GM18909 (cell line): ENCODE measurements around the gene OXCT2.

Experiments used
- ATAC-seq: cut with Tn5 transposase; IDR thresholded peaks from one replicate; pipeline ENCODE4 v1.9.1; 2021; ENCODE audit warnings: mild to moderate bottlenecking; ENCODE audit not compliant: unreplicated experiment, poor library complexity

Gene OXCT2

DNA sequence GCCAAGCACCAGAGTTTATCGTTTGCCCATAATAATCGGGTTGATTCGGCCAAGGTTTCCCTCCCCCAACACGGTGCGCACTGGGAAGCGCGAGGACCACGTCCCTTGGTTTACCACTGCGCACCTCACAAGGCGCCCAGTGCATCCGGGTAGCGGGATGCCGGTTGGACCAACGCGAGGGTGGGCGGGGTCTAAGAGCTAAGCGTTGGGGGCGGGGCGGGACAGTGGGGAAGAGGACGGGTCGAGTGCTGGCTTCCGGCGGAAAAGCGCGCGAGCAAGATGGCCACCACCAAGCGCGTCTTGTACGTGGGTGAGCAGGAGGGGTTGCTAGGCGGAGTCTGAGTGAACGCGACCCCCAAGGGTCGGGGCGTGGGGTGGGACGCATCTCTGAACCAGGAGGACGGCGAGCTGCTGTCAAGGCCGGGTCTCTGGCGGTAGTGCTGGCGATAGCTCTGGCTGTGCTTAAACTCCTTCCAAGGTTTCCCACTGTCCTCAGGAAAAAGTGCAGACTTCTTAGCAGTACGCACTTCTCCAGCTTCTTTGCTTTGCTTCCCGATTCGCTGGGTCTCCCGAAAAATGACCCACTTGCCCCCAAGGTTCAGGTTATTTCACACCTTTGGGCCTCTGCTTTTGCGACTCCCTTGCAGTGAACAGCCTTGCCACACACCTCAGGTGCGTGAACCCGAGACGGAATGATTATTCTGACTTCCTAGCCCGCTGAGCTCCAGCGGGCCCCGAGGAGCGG is 32.4 kb downstream of the OXCT2 start, which contains the start of gene PPIE:
PPIE (plus strand) TSS at position 261 of the 745 bp plus-strand sequence; CDS start at position 280, 19 bp downstream.
- ATAC-seq = peak; percentile 85

DNA sequence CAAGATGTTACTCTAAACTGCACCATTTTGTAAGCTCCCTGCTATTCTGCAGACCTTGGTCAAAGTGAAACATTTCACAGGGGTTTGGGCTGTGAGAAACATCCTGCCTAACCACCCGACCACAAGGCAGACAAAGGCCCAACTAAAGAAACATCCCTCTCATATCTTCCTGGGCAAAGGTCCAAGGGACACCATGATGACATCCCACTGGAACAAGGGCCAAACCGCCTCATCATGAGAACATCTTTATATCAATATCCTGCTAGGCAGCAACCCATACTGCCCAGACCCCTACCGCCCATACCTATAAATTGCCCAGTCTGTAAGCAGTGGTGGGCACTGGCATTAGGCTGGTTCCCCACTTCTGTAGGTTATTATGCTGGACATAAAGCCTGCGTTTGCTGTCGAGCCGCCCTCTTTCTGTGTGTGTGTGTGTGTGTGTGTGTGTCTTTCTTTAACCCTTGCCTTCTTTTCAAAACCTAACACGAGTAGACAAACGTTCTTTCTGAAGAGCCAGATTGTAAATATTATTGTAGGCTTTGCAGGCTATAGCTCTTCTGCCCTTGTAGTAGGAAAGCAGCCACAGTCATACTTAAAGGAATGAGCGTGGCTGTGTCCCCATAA is 33.5 kb downstream of the OXCT2 start:
- no peak for ATAC-seq

DNA sequence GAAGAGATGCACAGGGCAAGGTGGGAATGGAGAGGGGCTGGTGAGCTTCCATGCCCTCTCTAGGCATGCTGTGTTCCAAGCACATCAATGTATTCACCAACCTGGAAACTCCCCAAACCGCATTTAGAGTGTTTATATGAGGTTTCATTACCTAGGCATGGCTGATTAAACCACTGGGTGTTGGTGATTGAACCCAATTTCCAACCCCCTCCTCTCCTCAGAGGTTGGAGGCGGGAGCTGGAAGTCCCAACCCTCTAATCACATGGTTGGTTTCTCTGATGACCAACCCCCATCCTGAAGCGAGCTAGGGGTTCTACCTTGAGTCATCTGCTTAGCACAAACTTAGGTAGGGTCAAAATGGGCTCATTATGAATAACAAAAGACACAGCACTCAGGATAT is 35.4 kb downstream of the OXCT2 start:
- no peak for ATAC-seq

DNA sequence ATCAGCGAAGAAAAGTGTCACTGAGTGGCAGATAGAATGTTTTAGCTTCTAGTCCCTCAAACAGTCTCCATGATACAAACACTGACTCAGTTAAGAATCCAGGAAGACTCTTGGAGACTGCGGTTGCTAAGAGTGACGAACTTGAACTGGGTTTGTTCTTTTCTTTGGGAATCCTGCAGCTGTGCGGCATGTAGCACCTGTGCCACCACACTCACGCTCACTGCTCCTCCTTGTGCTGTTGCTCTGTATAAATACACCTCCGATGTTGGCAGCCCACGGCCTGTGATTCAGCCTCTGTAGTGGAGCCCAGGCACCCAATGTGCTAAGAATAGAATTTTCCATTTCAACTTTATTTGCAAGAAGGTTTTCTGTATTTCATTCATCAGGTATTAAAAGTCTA is 38.0 kb downstream of the OXCT2 start:
- ATAC-seq = no peak

DNA sequence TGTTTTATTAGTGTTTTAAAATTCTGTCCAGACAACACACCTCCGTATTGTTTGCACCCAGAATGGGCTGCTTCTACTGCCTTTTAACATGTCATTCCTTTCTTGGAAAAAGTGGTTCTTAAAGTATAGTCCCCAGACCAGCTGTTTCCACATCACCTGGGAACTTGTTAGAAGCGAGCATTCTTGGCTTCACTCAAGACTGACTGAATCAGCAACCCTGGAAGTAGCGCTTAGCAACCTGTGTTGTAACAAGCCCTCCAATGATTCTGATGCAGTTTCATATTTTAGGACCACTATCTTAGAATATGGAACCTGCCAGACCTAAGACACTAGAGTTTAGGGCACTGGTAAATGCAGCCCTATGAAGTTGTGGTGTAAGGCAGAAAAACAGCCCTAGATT is 38.4 kb downstream of the OXCT2 start:
- no peak for ATAC-seq

DNA sequence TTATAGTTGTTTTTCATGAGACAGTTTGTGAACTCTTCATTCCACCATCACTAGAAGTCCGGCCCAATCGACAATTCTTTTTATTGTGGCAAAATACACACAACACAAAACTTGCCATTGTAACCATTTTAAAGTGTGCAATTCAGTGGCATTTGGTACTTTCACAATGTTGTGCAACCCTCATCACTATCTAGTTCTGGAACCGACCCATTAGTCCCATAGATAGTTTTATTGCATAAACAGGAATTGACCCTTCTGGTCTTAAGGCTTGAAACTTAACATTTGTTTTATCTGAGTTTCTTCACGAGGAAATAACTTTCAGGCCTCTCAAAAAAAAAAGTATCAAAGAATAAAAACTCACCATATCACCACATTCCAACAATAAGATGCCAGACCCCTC is 41.3 kb downstream of the OXCT2 start:
- ATAC-seq = no peak

DNA sequence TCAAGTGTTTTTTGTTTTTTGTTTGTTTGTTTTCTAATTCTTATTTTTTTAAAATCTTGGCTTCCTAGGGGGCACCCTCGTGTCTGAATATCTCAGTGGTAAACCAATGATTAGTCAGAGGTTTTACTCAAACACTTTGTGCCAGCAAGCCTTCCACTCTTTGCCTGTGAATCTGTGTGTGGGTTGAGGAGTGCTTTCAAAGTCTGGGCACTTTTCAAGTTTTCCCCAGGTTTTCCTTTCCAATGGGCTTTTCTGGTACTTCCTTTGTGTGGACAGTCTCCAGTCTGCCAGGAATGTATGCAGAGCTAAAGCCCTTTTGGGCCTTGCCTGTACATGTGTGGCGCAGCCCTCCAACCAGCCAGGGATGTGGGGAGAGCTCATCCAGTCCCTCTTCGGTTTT is 42.1 kb downstream of the OXCT2 start:
- ATAC-seq = no peak

DNA sequence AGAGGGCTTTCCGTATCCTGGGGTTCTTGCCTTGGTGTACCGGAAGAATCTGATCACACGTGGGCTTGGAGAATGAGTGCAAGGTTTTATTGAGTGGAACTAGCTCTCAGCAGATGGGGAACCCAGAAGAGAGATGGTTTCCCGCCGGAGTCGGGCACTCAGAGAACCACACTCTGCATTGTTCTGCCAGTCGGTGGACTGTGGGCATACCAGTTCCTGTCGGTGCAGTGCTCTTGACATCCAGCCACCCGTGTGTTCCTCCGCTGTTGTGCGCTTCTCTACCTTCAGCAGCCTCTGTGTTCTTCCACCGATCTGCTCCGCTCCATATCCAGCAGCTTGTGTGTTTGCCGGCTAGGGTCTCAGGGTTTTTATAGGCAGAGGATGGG is 43.2 kb downstream of the OXCT2 start:
- ATAC-seq = no peak

DNA sequence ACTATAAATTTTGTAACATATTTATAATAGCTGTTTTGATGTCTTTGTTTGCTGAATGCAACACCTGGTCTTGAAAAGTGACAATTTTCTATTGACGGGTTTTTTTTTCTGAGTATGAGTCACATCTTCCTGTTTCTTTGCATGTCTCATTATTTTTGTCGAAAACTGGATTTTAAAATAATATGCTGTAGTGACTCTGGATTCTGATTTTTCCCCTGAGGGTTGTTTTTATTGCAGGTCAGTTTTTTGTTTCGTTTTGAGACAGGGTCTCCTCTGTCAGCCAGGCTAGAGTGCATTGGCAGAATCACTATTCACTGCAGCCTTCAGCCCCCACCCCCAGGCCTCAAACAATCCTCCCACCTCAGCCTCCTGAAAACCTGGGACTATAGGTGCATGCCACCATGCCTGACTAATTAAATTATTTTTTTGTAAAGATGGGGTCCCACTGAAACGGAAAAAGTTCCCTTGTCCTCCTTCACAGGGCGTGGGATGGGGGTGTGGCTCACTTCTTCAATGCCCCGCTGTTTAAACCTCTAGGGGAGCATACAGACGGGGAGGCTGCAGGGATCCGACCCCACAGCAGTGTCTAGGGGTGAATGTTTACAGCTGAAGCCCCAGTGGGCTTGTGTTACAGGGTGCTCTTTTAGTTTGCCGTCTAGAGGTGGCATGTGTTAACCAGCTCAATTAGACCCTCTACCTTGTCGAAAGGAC is 43.8 kb downstream of the OXCT2 start:
- ATAC-seq = no peak

DNA sequence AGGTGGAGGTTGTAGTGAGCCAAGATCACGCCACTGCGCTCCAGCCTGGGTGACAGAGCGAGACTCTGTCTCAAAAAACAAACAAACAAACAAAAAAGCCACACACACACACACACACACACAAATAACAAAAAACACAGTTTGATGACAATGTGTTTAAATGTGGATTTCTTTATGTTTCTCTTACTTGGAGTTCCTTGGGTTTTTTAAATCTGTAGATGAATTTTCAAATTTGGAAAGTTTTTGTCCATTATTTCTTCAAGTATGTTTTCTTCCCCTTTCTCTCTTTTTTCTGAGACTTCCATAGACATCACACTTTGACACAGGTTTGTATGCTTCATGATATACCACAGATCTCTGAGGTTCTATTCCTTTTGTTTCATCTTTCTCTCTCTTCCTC is 44.5 kb downstream of the OXCT2 start:
- ATAC-seq = no peak

DNA sequence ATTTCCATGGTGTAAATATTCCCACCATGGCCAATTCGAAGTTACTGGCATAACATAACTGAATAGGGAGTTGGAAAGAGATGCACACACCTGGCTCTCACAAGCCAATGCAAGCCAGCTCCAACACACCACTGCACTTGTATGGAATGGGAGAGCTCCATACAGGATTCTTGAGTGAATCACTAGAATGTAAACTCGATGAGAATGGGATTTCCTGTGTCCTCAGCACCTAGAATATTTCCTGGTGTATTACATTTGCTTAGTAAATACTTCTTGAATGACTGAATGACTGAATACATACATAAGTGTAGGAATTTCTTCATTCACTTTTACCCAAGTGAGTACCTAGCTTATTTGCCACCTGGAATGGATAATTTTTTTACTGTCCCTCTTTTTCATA is 48.7 kb downstream of the OXCT2 start:
- ATAC-seq = no peak

DNA sequence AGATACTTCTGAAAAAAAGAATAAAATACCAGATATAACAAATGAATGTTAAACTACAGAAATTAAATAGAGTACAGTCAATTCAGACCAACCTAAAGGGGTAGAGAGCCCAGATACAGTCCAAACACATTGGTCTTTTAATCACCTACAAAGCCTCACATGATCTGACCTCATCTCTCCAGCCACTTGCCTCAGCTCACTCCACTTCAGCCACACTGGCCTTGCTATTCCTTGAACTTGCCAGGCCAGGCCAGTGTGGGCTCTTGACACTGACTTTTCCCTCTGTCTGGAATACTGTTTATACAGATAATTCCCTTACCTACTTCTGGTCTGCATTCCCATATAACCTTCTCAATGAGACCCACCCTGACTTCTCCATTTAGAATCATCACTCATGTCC is 49.5 kb downstream of the OXCT2 start:
- no peak for ATAC-seq

DNA sequence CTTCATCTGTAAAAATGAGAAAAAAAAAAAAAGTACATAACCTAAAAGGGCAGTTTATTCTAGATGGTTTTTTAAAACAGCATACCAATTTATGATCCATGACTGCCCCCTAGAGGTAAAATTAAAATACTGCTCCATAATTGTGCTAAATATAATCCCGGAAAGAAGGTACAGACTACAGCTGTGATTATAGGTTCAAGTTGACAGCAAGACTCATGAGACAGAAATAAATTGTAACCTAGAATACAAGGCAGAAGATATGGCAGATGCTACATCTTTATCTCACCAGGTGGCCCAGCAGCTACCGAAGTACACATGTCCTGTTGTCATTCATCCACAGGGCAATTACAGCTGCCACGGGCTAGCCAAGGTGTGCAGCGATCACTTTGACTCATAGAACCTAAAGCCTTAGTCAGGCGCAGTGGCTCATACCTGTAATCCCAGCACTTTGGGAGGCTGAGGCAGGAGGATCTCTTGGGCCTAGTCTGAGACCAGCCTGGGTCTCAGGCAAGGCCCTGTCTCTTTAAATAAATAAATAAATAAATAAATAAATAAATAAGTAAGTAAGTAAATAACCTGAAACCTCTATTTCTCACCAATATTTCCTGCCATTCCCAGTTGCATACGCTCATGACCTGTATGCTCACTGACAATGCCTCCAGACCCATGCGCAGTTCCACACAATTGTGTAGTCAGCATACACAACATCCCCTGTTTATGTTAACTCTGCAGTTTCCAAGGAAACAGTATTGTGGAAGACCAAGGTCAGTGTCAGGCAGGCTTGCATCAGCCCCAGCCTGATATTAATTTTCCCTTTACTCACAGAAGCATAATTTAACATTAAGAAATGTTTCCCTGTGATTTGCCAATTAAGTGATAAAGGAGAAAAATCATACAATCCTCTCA is 50.8 kb downstream of the OXCT2 start:
- ATAC-seq = no peak
